GM21717 (cell line): ENCODE data around the gene ANKS3.

Experiments
- ATAC-seq: cut with Tn5 transposase; IDR thresholded peaks from one replicate; pipeline ENCODE4 v1.9.1; 2021; ENCODE audit warnings: mild to moderate bottlenecking, moderate library complexity; ENCODE audit not compliant: unreplicated experiment

ANKS3 gene

GRCh38 chr16:4734063-4734729 lies at the start of gene ANKS3, which contains the start of gene DNAAF8:
Gene ANKS3, minus strand, starts transcription at chr16:4734271. Its CDS starts 4,122 bp downstream, at chr16:4730149.
Gene DNAAF8, plus strand, starts transcription at chr16:4734537. Its CDS starts 1,978 bp downstream, at chr16:4736515.
- ATAC-seq = peak; percentile 66

GRCh38 chr16:4783251-4783950 lies 49.3 kb upstream of the ANKS3 start:
- no peak for ATAC-seq

- no peak for ATAC-seq
These were observed 46.2 kb upstream of the ANKS3 start for GRCh38 chr16:4780235-4780634.

GRCh38 chr16:4778050-4778392 lies 44.0 kb upstream of the ANKS3 start:
- no peak for ATAC-seq

- ATAC-seq = no peak
These were observed 43.4 kb upstream of the ANKS3 start for GRCh38 chr16:4777339-4778049.

GRCh38 chr16:4776141-4776705 lies 42.2 kb upstream of the ANKS3 start:
- no peak for ATAC-seq

- ATAC-seq = no peak
These were observed 40.9 kb upstream of the ANKS3 start for GRCh38 chr16:4775005-4775404.

GRCh38 chr16:4772351-4772750 lies 38.3 kb upstream of the ANKS3 start:
- no peak for ATAC-seq

- no peak for ATAC-seq
These were observed 37.6 kb upstream of the ANKS3 start for GRCh38 chr16:4771646-4772045.

GRCh38 chr16:4769306-4769638 lies 35.2 kb upstream of the ANKS3 start:
- no peak for ATAC-seq

- peak; percentile 54 for ATAC-seq
These were observed 34.7 kb upstream of the ANKS3 start for GRCh38 chr16:4768549-4769305.

- ATAC-seq = peak; percentile 4
These were observed 33.9 kb upstream of the ANKS3 start for GRCh38 chr16:4767872-4768548.

GRCh38 chr16:4766875-4767628 lies 33.0 kb upstream of the ANKS3 start, which contains the start of gene ZNF500:
Gene ZNF500, minus strand, starts transcription at chr16:4767162. Its CDS starts 1,184 bp downstream, at chr16:4765978.
- peak; percentile 84 for ATAC-seq

GRCh38 chr16:4765511-4766474 lies 31.7 kb upstream of the ANKS3 start:
- no peak for ATAC-seq

GRCh38 chr16:4763791-4764190 lies 29.7 kb upstream of the ANKS3 start:
- no peak for ATAC-seq

- ATAC-seq = no peak
These were observed 28.1 kb upstream of the ANKS3 start for GRCh38 chr16:4762205-4762604.

GRCh38 chr16:4760221-4760910 lies 26.3 kb upstream of the ANKS3 start:
- ATAC-seq = no peak

- no peak for ATAC-seq
These were observed 21.6 kb upstream of the ANKS3 start for GRCh38 chr16:4755687-4756086.
